Measurements from ENCODE around the gene MCM3AP. TPM values are rescaled to one million over a fixed set of nuclear protein-coding genes. Genes with fewer than 3 reads are reported as not detected.

MCM3AP gene
- total and polyA plus RNA-seq, 2 experiments from 2014 or later: 30.9 to 56.1 TPM

DNA sequence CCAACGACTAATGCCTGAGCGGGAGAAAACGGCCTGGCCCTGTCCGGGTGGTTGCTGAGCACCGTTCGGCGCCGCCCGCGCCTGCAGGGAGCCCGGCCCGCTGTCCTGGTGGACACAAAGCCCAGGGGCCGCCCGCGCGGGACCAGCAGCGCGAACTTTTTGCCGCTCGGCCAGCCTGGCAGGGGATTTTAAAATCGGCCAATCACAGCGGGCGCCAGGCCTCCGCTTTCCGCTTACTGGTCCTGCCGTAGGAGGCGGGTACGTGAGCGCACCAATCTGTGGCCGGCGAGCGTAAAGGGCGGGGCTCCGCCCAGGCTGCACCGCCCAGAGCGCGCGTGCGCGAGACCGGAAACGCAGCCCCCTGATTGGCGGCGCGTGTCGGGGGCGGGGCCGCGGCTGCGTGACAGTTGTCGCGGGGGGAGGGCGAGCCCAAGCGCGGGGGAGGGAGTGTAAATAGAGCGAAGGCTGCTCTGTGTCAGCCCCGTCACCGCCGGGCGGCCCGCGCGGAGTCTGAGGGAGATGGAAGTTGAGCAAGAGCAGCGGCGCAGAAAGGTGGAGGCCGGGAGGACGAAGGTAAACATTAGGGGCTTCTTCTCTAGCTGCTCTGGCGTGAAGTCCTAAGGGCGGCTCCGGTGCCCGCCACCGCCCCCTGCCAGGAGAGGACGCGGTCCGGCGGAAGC is 38.4 kb upstream of the MCM3AP start, which contains the start of the genes C21orf58 and PCNT:
C21orf58 (minus strand) TSS at position 161 of the 680 bp plus-strand sequence. CDS start 1,132 bp downstream, outside the sequence.
PCNT (plus strand) TSS at position 447 of the 680 bp plus-strand sequence; CDS start at position 520, 73 bp downstream.
- H3K4me3 ChIP-seq: peak within 1 kb of the TSS; percentile 91
- no peaks in the 10 kb centered on the region for H3K36me3 ChIP-seq (ENCODE audit: low read depth)
- peaks cover 19% of the 10 kb centered on the region for H3K4me1 ChIP-seq (ENCODE audit: insufficient read depth)
- no peaks in the 10 kb centered on the region for H4K20me1 ChIP-seq (ENCODE audit: insufficient read depth)
- peak within 1 kb of the TSS; percentile 79 for H2AFZ ChIP-seq
- peak within 1 kb of the TSS; percentile 96 for H3K9ac ChIP-seq
- peaks cover 13% of the 10 kb centered on the region for H3F3A ChIP-seq (ENCODE audit: insufficient read depth)
- no peaks in the 10 kb centered on the region for H3K9me2 ChIP-seq (ENCODE audit: insufficient read depth)
- in situ Hi-C loops (cut with MboI): no loop called here
- no peak for TF ChIP-seq EZH2phosphoT487 (IDR thresholded peaks at IDR 0.05; ENCODE audit: insufficient read depth, low read depth)
- TF ChIP-seq EZH2 (IDR thresholded peaks at IDR 0.05; ENCODE audit: insufficient read depth, poor library complexity, severe bottlenecking): no peak
- DNase-seq: peak; percentile 99
- 1% methylated on average over 55 of the region's 76 CpGs for WGBS, 2 experiments (ENCODE audit: low coverage in 1 of 2, low lambda C conversion rate in 2 of 2, missing lambda C conversion rate in 2 of 2)
- H3K9me3 ChIP-seq (ENCODE audit: low read depth): no peaks in the 10 kb centered on the region
- H3K27me3 ChIP-seq (replicated peaks; ENCODE audit: insufficient read depth): no peaks in the 10 kb centered on the region
- peaks cover 79% of the 10 kb centered on the region for H3K79me2 ChIP-seq (ENCODE audit: insufficient read depth)
- peak within 1 kb of the TSS; percentile 94 for H3K4me2 ChIP-seq (ENCODE audit: unreplicated experiment)
- peak within 1 kb of the TSS; percentile 97 for H3K27ac ChIP-seq

DNA sequence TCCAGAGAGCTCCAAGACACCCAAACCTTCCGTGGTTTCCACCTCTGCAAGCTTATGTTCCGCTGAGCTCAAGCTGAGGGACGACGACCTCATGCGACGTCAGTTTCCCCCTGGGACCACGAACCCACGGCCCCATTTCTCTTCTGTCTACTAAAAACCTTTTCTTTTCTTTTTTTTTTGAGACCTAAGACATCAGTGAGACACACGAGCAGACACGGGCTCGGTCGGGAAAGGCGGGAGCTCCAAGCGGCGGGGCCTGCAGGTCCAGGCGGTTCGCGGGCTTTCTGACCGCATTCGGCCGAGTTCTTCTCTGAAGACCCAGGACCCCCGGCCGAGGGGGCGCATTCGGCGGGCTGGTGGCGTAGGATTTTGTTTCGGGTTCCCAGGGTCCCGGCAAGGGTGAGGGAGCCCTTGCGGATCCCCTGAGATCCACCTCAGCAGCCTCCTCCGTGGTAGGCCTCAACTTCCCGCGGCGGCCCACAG is 37.9 kb upstream of the MCM3AP start:
- H3K9ac ChIP-seq: peak overlapping the region; percentile 96
- peak; percentile 60 for DNase-seq
- TF ChIP-seq EZH2phosphoT487 (IDR thresholded peaks at IDR 0.05; ENCODE audit: insufficient read depth, low read depth): no peak
- TF ChIP-seq EZH2 (IDR thresholded peaks at IDR 0.05; ENCODE audit: insufficient read depth, poor library complexity, severe bottlenecking): no peak
- H3K9me3 ChIP-seq (ENCODE audit: low read depth): no peaks in the 10 kb centered on the region
- peak overlapping the region; percentile 81 for H3K4me2 ChIP-seq (ENCODE audit: unreplicated experiment)
- H4K20me1 ChIP-seq (ENCODE audit: insufficient read depth): no peaks in the 10 kb centered on the region
- no peaks in the 10 kb centered on the region for H3K9me2 ChIP-seq (ENCODE audit: insufficient read depth)
- H3K27me3 ChIP-seq (replicated peaks; ENCODE audit: insufficient read depth): no peaks in the 10 kb centered on the region
- H3K79me2 ChIP-seq (ENCODE audit: insufficient read depth): peaks cover 74% of the 10 kb centered on the region
- peak overlapping the region; percentile 76 for H2AFZ ChIP-seq
- H3K4me3 ChIP-seq: peak overlapping the region; percentile 91
- in situ Hi-C loops (cut with MboI): no loop called here
- 1 to 2% methylated on average over 33 of the region's 34 CpGs for WGBS, 2 experiments (ENCODE audit: low coverage in 1 of 2, low lambda C conversion rate in 2 of 2, missing lambda C conversion rate in 2 of 2)
- no peaks in the 10 kb centered on the region for H3K36me3 ChIP-seq (ENCODE audit: low read depth)
- H3F3A ChIP-seq (ENCODE audit: insufficient read depth): peaks cover 13% of the 10 kb centered on the region
- peaks cover 19% of the 10 kb centered on the region for H3K4me1 ChIP-seq (ENCODE audit: insufficient read depth)
- peak overlapping the region; percentile 42 for H3K27ac ChIP-seq

DNA sequence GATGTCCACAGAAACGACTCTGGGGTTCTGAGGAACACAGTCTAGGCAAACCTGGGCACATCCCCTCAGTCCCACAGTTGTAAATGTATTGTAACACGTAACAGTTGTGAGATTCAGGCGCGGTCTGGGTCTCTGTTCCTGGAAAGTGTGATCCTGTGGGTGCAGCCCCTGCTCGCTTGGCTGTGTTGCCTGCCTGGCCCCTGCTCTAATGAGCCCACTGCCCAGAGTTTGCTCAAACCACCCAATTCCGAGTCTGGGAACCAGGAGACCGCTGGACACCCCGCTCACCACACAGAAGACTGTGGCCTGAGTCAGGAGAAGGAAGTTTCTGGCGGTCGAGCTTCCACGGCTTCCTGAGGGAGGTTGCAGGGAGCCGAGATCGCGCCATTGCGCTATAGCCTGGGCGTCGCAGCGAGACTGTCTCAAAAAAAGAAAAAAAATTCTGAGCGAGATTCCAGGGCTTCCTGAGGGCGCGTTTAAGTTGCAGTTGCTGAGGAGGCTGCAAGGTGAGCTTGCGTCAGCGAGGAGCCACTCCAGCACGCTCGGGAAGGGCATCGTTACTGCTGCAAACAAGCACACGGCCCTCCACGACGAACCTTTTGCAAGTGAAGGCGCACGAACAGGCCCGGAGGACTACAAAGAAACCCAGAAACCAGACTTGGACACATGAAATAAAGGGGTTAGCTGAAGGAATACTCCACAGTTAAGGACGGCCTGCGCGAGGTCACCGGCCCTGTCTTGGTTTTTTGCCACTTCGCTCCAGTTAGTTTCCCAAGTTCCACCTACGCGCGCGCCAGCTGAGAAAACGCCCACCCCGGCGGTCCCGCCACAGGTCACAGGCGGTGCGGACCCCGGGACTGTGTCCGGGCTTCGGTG is 37.2 kb upstream of the MCM3AP start:
- Histone ChIP-seq H3K4me2 (ENCODE audit: unreplicated experiment) (peak overlapping the region; percentile 81), H3K4me3 (peak overlapping the region; percentile 91), H3K79me2 (ENCODE audit: insufficient read depth) (peaks cover 67% of the 10 kb centered on the region), H3K4me1 (ENCODE audit: insufficient read depth) (peaks cover 19% of the 10 kb centered on the region), H3K9ac (peak overlapping the region; percentile 96), H3K27me3 (replicated peaks; ENCODE audit: insufficient read depth) (no peaks in the 10 kb centered on the region), H3K9me2 (ENCODE audit: insufficient read depth) (no peaks in the 10 kb centered on the region), H4K20me1 (ENCODE audit: insufficient read depth) (no peaks in the 10 kb centered on the region), H3K27ac (peak overlapping the region; percentile 42), H3K36me3 (ENCODE audit: low read depth) (no peaks in the 10 kb centered on the region), H2AFZ (peak overlapping the region; percentile 76), H3K9me3 (ENCODE audit: low read depth) (no peaks in the 10 kb centered on the region), H3F3A (ENCODE audit: insufficient read depth) (peaks cover 13% of the 10 kb centered on the region)
- TF ChIP-seq EZH2 (IDR thresholded peaks at IDR 0.05; ENCODE audit: insufficient read depth, poor library complexity, severe bottlenecking) (no peak), EZH2phosphoT487 (IDR thresholded peaks at IDR 0.05; ENCODE audit: insufficient read depth, low read depth) (no peak)
- in situ Hi-C loops (cut with MboI): no loop called here
- DNase-seq: peak; percentile 77
- WGBS, 2 experiments (ENCODE audit: low coverage in 1 of 2, low lambda C conversion rate in 2 of 2, missing lambda C conversion rate in 2 of 2): 7% methylated on average over 49 to 50 of the region's 50 CpGs

- TF ChIP-seq EZH2phosphoT487 (IDR thresholded peaks at IDR 0.05; ENCODE audit: insufficient read depth, low read depth) (no peak), EZH2 (IDR thresholded peaks at IDR 0.05; ENCODE audit: insufficient read depth, poor library complexity, severe bottlenecking) (no peak)
- H3K27me3 ChIP-seq (replicated peaks; ENCODE audit: insufficient read depth): no peaks in the 10 kb centered on the region
- H3K36me3 ChIP-seq (ENCODE audit: low read depth): no peaks in the 10 kb centered on the region
- H3F3A ChIP-seq (ENCODE audit: insufficient read depth): peaks cover 2% of the 10 kb centered on the region
- 47 to 49% methylated on average over 4 of the region's 4 CpGs for WGBS, 2 experiments (ENCODE audit: low coverage in 1 of 2, low lambda C conversion rate in 2 of 2, missing lambda C conversion rate in 2 of 2)
- no peaks in the 10 kb centered on the region for H4K20me1 ChIP-seq (ENCODE audit: insufficient read depth)
- H3K4me1 ChIP-seq (ENCODE audit: insufficient read depth): peaks cover 8% of the 10 kb centered on the region
- H3K27ac ChIP-seq: no peak overlapping the region
- H3K9me3 ChIP-seq (ENCODE audit: low read depth): no peaks in the 10 kb centered on the region
- H2AFZ ChIP-seq: no peak overlapping the region
- DNase-seq: no peak
- peaks cover 45% of the 10 kb centered on the region for H3K79me2 ChIP-seq (ENCODE audit: insufficient read depth)
- no peaks in the 10 kb centered on the region for H3K9me2 ChIP-seq (ENCODE audit: insufficient read depth)
- in situ Hi-C loops (cut with MboI): no loop called here
- H3K9ac ChIP-seq: no peak overlapping the region
- no peak overlapping the region for H3K4me3 ChIP-seq
- H3K4me2 ChIP-seq (ENCODE audit: unreplicated experiment): no peak overlapping the region
These were observed 35.0 kb upstream of the MCM3AP start for GRCh38 chr21:46320331-46320801.
